HCT116 (cell line): ENCODE measurements around the gene SLC2A9. TPM values are rescaled to one million over a fixed set of nuclear protein-coding genes. Genes with fewer than 3 reads are reported as not detected.

Experiments used
- ATAC-seq: fragments of 200-7000 bp; cut with Tn5 transposase; 2 replicates; pipeline ENCODE4 v1.9.1; 2020; ENCODE audit warnings: mild to moderate bottlenecking, moderate library complexity
- BruUV-seq: library from RNA; stranded (reverse); fragments of 400-500 nt; replicated peaks from 2 replicates; lab custom pipeline; 2021; lab: Mats Ljungman, UMichigan
- CTCF ChIA-PET: fragments of 300-600 bp; sonication (Branson Sonifier 250); formaldehyde crosslinking; loops from one replicate; lab custom pipeline; 2021; ENCODE audit warnings: antibody characterized with exemption; lab: Charles Lee
- POLR2A ChIA-PET: fragments of 300-600, 350-600 bp; sonication (Branson Sonifier 250); formaldehyde crosslinking; loops from one replicate; lab custom pipeline; 2021; ENCODE audit warnings: antibody characterized with exemption; lab: Charles Lee
- RAD21 ChIA-PET, 2 experiments: fragments of 300-600 bp; sonication (Branson Sonifier 250); formaldehyde crosslinking; loops; one replicate each; lab custom pipeline; 2023; ENCODE audit warnings: low total read pairs in 2 of 2; ENCODE audit not compliant: uncharacterized antibody in 2 of 2, unreplicated experiment in 2 of 2, low non-redundant PET in 1 of 2; lab: Charles Lee
- DNase-seq: peaks from one replicate; pipeline ENCODE4 v3.0.0-alpha.2; 2010; ENCODE audit warnings: low read depth, low spot score
- H2AFZ ChIP-seq: fragments of 200-600 bp; shearing (Covaris generic), sonication (generic); 2 replicates; pipeline ENCODE4 v1.6.1; 2017; ENCODE audit warnings: low read depth, mixed run types, mixed read lengths, antibody characterized with exemption, low read length; ENCODE audit not compliant: poor library complexity, severe bottlenecking
- H3K27ac ChIP-seq: 2 replicates; pipeline ENCODE4 v1.5.1; 2012; ENCODE audit warnings: low read depth, low read length
- H3K27me3 ChIP-seq: fragments of 200-600 bp; sonication (generic); 2 replicates; pipeline ENCODE4 v1.6.1; 2016; ENCODE audit warnings: mixed run types, low read length, mixed read lengths; ENCODE audit not compliant: insufficient read depth
- H3K36me3 ChIP-seq, 2 experiments: fragments of 200-500 bp in 1 of 2; fragments of 200-600 bp in 1 of 2; sonication (Bioruptor generic) in 1 of 2; sonication (generic) in 1 of 2; 2 replicates each; pipeline versions ENCODE4 v1.5.1 to v1.6.1; 2014 to 2016; ENCODE audit warnings: low read length in 2 of 2, inconsistent platforms in 1 of 2, mixed read lengths in 1 of 2, mixed run types in 1 of 2; ENCODE audit not compliant: insufficient read depth in 2 of 2, control insufficient read depth in 1 of 2
- H3K4me1 ChIP-seq, 2 experiments: fragments of 200-600 bp in 1 of 2; sonication (generic) in 1 of 2; 2 replicates each; pipeline versions ENCODE4 v1.5.1 to v1.6.1; 2012 to 2017; ENCODE audit warnings: low read length in 2 of 2, inconsistent platforms in 1 of 2, mild to moderate bottlenecking in 1 of 2, mixed read lengths in 1 of 2, mixed run types in 1 of 2, moderate library complexity in 1 of 2; ENCODE audit not compliant: insufficient read depth in 2 of 2, control insufficient read depth in 1 of 2
- H3K4me2 ChIP-seq: fragments of 200-600 bp; sonication (generic); 2 replicates; pipeline ENCODE4 v1.6.1; 2017; ENCODE audit warnings: mixed run types, low read length, mixed read lengths
- H3K4me3 ChIP-seq, 2 experiments: fragments of 200-600 bp in 1 of 2; sonication (generic) in 1 of 2; replicated peaks in 1 of 2; 2 replicates each; pipeline ENCODE4 v1.5.1; 2011 to 2016; ENCODE audit warnings: low read length in 2 of 2, control low read depth in 1 of 2, low read depth in 1 of 2, mild to moderate bottlenecking in 1 of 2, mixed read lengths in 1 of 2, mixed run types in 1 of 2
- H3K79me2 ChIP-seq: fragments of 200-600 bp; sonication (generic); 2 replicates; pipeline ENCODE4 v1.6.1; 2017; ENCODE audit warnings: mild to moderate bottlenecking, mixed run types, low read length, moderate library complexity, mixed read lengths; ENCODE audit not compliant: insufficient read depth
- H3K9ac ChIP-seq: fragments of 200-600 bp; sonication (generic); 2 replicates; pipeline ENCODE4 v1.6.1; 2016; ENCODE audit warnings: low read length, mixed read lengths
- H3K9me2 ChIP-seq: fragments of 200-600 bp; sonication (generic), shearing (Covaris generic); 2 replicates; pipeline ENCODE4 v1.6.1; 2017; ENCODE audit warnings: mixed run types, mild to moderate bottlenecking, moderate library complexity; ENCODE audit not compliant: insufficient read depth
- H3K9me3 ChIP-seq, 2 experiments: fragments of 200-500 bp in 1 of 2; fragments of 200-600 bp in 1 of 2; sonication (Bioruptor generic) in 1 of 2; sonication (generic) in 1 of 2; 2 replicates each; pipeline ENCODE4 v1.6.1; 2014 to 2017; ENCODE audit warnings: low read length in 2 of 2, mixed read lengths in 2 of 2, inconsistent platforms in 1 of 2, low read depth in 1 of 2, mild to moderate bottlenecking in 1 of 2, mixed run types in 1 of 2, moderate library complexity in 1 of 2; ENCODE audit not compliant: control insufficient read depth in 1 of 2, insufficient read depth in 1 of 2
- H4K20me1 ChIP-seq: fragments of 200-600 bp; sonication (generic), shearing (Covaris generic); 2 replicates; pipeline ENCODE4 v1.6.1; 2017; ENCODE audit warnings: mixed run types, mild to moderate bottlenecking, moderate library complexity; ENCODE audit not compliant: insufficient read depth
- CBX3 ChIP-seq: IDR thresholded peaks from 2 replicates; pipeline ENCODE4 v1.6.1; 2012; ENCODE audit warnings: low read depth
- CEBPB ChIP-seq: IDR thresholded peaks from 2 replicates; pipeline ENCODE4 v1.6.1; 2012; ENCODE audit warnings: low read depth
- JUND ChIP-seq: IDR thresholded peaks from 2 replicates; pipeline ENCODE4 v1.6.1; 2012
- POLR2A ChIP-seq: IDR thresholded peaks from 2 replicates; pipeline ENCODE4 v1.7.0; 2011; ENCODE audit warnings: borderline replicate concordance; ENCODE audit not compliant: insufficient read depth, insufficient read length; ENCODE audit errors: extremely low read depth
- ZNF274 ChIP-seq: fragments of 200-500 bp; sonication (Bioruptor generic); IDR thresholded peaks from 2 replicates; pipeline ENCODE4 v1.6.1; 2014; ENCODE audit warnings: mild to moderate bottlenecking, low read depth, low read length, inconsistent platforms
- intact Hi-C: fragments of 100-400 bp; cut with micrococcal nuclease; formaldehyde crosslinking; loops from 2 replicates; pipeline ENCODE4 v1.10.0; 2022
- total RNA-seq: library from RNA; stranded (reverse); gene quantifications from one replicate; pipeline ENCODE4 v1.2.1, GENCODE V29; 2021; ENCODE audit not compliant: unreplicated experiment
- TF ChIP-seq, protein P1 (sequence below): IDR thresholded peaks from 2 replicates; pipeline ENCODE4 v1.6.1; 2011; ENCODE audit warnings: mild to moderate bottlenecking, low read length, moderate library complexity; ENCODE audit not compliant: insufficient replicate concordance; ENCODE audit errors: extremely low read depth
- TF ChIP-seq, protein P2 (sequence below): IDR thresholded peaks from 2 replicates; pipeline ENCODE4 v1.6.1; 2012; ENCODE audit warnings: low read depth
- TF ChIP-seq, protein P3 (sequence below): IDR thresholded peaks from 2 replicates; pipeline ENCODE4 v1.6.1; 2012
- TF ChIP-seq, protein P4 (sequence below), 3 experiments: fragments of 200-600 bp in 1 of 3; sonication (generic) in 1 of 3; IDR thresholded peaks in 2 of 3; conservative IDR thresholded peaks in 1 of 3; 2 replicates each; pipeline ENCODE4 v1.5.1; 2012 to 2017; ENCODE audit warnings: low read depth in 2 of 3, low read length in 2 of 3, antibody characterized with exemption in 1 of 3, borderline replicate concordance in 1 of 3, control low read depth in 1 of 3, mild to moderate bottlenecking in 1 of 3, mixed read lengths in 1 of 3, mixed run types in 1 of 3, moderate library complexity in 1 of 3; ENCODE audit not compliant: insufficient read depth in 1 of 3

The SLC2A9 gene
- total RNA-seq, 1 experiment from 2014 or later, result 2.2 TPM

DNA sequence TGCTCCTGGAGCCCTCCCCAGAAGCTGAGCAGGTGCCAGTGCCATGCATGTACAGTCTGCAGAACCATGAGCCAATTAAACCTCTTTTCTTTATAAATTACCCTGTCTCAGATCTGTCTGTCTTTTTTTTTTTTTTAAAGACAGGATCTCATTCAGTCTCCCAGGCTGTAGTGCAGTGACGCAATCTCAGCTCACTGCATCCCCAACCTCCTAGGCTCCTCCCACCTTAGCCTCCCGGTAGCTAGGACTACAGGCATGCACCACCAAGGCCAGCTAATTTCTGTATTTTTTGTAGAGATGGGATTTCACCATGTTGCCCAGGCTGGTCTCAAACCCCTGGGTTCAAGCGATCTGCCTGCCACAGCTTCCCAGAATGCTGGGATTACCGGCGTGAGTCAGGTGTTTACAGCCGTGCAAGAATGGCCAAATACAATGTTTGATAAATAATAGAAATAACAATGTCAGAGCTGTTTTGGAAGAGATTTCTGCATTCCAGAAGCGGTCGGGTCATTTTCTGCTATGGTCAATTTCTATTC, 68.8 kb downstream of the SLC2A9 start (continued):
- TF ChIP-seq, protein P1, sequence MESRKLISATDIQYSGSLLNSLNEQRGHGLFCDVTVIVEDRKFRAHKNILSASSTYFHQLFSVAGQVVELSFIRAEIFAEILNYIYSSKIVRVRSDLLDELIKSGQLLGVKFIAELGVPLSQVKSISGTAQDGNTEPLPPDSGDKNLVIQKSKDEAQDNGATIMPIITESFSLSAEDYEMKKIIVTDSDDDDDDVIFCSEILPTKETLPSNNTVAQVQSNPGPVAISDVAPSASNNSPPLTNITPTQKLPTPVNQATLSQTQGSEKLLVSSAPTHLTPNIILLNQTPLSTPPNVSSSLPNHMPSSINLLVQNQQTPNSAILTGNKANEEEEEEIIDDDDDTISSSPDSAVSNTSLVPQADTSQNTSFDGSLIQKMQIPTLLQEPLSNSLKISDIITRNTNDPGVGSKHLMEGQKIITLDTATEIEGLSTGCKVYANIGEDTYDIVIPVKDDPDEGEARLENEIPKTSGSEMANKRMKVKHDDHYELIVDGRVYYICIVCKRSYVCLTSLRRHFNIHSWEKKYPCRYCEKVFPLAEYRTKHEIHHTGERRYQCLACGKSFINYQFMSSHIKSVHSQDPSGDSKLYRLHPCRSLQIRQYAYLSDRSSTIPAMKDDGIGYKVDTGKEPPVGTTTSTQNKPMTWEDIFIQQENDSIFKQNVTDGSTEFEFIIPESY, result no peak

DNA sequence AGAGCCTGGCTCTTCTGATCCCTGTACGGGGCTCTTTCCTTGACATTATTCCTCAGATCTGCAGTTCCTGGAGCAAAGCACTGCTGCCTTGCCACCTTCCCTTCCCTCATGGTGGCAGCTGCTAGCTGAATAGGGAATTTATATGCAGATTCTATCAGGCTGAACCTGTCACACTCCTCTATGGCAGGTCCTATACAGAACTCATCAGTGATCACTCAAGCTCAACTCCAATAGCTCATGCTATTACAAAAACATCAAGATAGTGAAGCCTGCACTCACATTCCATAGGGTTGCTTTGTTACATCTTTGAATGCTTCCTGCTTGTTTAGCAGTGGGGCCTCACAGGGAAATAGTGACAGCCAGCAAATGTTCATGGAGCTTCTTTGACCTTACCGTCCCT, 71.7 kb downstream of the SLC2A9 start:
- H3K4me2 ChIP-seq, result no peak overlapping the region
- ATAC-seq (no peak), DNase-seq (no peak)
- no peaks in the 10 kb centered on the region for H3K36me3 ChIP-seq
- no peak overlapping the region for H2AFZ ChIP-seq
- H3K27me3 ChIP-seq, result no peaks in the 10 kb centered on the region
- RAD21 ChIA-PET, result no interaction called here
- no peak overlapping the region for H3K27ac ChIP-seq
- CTCF ChIA-PET, result no interaction called here
- BruUV-seq, result no TSS peak
- POLR2A ChIA-PET, result no interaction called here
- TF ChIP-seq, protein P2, sequence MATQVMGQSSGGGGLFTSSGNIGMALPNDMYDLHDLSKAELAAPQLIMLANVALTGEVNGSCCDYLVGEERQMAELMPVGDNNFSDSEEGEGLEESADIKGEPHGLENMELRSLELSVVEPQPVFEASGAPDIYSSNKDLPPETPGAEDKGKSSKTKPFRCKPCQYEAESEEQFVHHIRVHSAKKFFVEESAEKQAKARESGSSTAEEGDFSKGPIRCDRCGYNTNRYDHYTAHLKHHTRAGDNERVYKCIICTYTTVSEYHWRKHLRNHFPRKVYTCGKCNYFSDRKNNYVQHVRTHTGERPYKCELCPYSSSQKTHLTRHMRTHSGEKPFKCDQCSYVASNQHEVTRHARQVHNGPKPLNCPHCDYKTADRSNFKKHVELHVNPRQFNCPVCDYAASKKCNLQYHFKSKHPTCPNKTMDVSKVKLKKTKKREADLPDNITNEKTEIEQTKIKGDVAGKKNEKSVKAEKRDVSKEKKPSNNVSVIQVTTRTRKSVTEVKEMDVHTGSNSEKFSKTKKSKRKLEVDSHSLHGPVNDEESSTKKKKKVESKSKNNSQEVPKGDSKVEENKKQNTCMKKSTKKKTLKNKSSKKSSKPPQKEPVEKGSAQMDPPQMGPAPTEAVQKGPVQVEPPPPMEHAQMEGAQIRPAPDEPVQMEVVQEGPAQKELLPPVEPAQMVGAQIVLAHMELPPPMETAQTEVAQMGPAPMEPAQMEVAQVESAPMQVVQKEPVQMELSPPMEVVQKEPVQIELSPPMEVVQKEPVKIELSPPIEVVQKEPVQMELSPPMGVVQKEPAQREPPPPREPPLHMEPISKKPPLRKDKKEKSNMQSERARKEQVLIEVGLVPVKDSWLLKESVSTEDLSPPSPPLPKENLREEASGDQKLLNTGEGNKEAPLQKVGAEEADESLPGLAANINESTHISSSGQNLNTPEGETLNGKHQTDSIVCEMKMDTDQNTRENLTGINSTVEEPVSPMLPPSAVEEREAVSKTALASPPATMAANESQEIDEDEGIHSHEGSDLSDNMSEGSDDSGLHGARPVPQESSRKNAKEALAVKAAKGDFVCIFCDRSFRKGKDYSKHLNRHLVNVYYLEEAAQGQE, result no peak
- TF ChIP-seq POLR2A, result no peak
- no peak for TF ChIP-seq ZNF274
- TF ChIP-seq, protein P3, sequence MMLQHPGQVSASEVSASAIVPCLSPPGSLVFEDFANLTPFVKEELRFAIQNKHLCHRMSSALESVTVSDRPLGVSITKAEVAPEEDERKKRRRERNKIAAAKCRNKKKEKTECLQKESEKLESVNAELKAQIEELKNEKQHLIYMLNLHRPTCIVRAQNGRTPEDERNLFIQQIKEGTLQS, result no peak
- no peak for TF ChIP-seq CBX3
- no peak for TF ChIP-seq JUND
- no peak for TF ChIP-seq CEBPB
- TF ChIP-seq, protein P4, sequence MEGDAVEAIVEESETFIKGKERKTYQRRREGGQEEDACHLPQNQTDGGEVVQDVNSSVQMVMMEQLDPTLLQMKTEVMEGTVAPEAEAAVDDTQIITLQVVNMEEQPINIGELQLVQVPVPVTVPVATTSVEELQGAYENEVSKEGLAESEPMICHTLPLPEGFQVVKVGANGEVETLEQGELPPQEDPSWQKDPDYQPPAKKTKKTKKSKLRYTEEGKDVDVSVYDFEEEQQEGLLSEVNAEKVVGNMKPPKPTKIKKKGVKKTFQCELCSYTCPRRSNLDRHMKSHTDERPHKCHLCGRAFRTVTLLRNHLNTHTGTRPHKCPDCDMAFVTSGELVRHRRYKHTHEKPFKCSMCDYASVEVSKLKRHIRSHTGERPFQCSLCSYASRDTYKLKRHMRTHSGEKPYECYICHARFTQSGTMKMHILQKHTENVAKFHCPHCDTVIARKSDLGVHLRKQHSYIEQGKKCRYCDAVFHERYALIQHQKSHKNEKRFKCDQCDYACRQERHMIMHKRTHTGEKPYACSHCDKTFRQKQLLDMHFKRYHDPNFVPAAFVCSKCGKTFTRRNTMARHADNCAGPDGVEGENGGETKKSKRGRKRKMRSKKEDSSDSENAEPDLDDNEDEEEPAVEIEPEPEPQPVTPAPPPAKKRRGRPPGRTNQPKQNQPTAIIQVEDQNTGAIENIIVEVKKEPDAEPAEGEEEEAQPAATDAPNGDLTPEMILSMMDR (IDR thresholded peaks at IDR 0.05 in 2 of 3, conservative IDR thresholded peaks at IDR 0.05 in 1 of 3; ENCODE audit: borderline replicate concordance in 1 of 3, insufficient read depth in 1 of 3, low read depth in 2 of 3, low read length in 2 of 3), result no peak
- TF ChIP-seq, all 23 proteins: peak for 0
- intact Hi-C loops, result no loop called here
- Histone ChIP-seq H3K9ac (no peak overlapping the region), H3K9me3 (no peaks in the 10 kb centered on the region), H3K4me3 (no peak overlapping the region), H4K20me1 (no peaks in the 10 kb centered on the region), H3K9me2 (no peaks in the 10 kb centered on the region), H3K4me1 (peaks cover 0 to 9% of the 10 kb centered on the region in 2 experiments; a peak in 1 of 4 replicates), H3K79me2 (no peaks in the 10 kb centered on the region)
